Upper lobe of left lung (tissue), 4 donors: ENCODE results near the gene CTBP1.

ENCODE experiments used
- EP300 ChIP-seq, 4 donors: sonication (generic); formaldehyde crosslinking; IDR thresholded peaks; one replicate each; pipeline ENCODE4 v1.5.1; 2017; ENCODE audit warnings: antibody characterized with exemption in 4 of 4, control low read depth in 2 of 4
- POLR2AphosphoS5 ChIP-seq, 2 donors: sonication (generic); formaldehyde crosslinking; IDR thresholded peaks; one replicate each; pipeline ENCODE4 v1.5.1; 2017; ENCODE audit warnings: antibody characterized with exemption in 2 of 2
- TF ChIP-seq, protein P1 (sequence below), 6 experiments: fragments of 450-650 bp in 4 of 6; fragments of 200-600 bp in 2 of 6; sonication (generic) in 2 of 6; IDR thresholded peaks; one replicate each; pipeline ENCODE4 v1.5.1; 2016 to 2019; ENCODE audit warnings: antibody characterized with exemption in 6 of 6

DNA sequence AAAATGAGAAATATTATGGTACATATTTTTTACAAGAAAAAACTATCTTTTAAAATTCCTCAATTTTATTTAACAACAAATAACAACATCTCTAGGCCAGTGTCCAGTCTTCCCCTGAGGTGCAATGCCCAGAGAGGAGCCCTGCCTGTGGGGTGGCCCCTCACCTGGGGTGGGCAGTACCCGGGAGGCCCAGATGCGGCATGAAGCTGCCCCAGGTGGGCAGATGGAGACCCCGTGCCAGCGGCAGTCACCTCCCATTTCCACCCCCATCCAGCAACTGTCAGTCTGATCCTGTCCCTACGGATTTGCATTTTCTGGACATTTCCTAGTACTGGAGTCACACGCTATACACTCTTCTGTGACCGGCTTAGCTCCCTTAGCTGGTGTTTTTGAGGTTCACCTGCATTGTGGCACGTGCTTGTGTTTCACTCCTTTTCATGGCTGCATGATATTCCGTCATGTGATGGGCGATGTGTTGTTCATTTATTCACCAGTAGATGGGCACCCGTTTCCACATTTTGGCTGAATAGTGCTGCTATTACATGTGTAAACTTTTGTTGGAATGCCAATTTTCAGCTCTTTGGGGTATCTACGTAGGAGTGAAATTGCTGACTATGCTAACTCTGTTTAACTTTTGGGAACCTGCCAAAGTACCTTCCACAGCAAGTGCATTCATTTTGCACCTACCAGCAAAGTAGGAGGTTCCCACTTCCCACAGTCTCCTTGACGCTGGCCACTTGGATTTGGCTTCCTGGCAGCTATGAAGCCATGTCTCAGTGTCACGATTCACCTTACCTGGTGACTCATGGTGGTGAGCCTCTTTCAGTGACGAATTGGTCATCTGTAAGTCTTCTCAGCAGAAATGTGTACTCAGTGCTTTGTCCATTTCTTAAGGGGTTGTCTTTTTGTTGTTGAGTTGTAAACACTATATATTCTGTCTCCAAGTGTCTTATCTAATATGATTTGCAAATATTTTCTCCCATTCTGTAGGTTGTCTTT is 29.0 kb upstream of the CTBP1 start:
- TF ChIP-seq, protein P1, sequence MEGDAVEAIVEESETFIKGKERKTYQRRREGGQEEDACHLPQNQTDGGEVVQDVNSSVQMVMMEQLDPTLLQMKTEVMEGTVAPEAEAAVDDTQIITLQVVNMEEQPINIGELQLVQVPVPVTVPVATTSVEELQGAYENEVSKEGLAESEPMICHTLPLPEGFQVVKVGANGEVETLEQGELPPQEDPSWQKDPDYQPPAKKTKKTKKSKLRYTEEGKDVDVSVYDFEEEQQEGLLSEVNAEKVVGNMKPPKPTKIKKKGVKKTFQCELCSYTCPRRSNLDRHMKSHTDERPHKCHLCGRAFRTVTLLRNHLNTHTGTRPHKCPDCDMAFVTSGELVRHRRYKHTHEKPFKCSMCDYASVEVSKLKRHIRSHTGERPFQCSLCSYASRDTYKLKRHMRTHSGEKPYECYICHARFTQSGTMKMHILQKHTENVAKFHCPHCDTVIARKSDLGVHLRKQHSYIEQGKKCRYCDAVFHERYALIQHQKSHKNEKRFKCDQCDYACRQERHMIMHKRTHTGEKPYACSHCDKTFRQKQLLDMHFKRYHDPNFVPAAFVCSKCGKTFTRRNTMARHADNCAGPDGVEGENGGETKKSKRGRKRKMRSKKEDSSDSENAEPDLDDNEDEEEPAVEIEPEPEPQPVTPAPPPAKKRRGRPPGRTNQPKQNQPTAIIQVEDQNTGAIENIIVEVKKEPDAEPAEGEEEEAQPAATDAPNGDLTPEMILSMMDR (IDR thresholded peaks at IDR 0.05) = peak in 2 of 6 experiments; percentile 28 to 34
- TF ChIP-seq EP300 (IDR thresholded peaks at IDR 0.05) (no peak), POLR2AphosphoS5 (IDR thresholded peaks at IDR 0.05) (no peak)
